HG03439 (cell line): Measurements from ENCODE around the gene YPEL1.

Experiments used
- ATAC-seq: cut with Tn5 transposase; IDR thresholded peaks from one replicate; pipeline ENCODE4 v1.9.1; 2021; ENCODE audit warnings: mild to moderate bottlenecking, moderate library complexity; ENCODE audit not compliant: unreplicated experiment

Gene YPEL1

DNA sequence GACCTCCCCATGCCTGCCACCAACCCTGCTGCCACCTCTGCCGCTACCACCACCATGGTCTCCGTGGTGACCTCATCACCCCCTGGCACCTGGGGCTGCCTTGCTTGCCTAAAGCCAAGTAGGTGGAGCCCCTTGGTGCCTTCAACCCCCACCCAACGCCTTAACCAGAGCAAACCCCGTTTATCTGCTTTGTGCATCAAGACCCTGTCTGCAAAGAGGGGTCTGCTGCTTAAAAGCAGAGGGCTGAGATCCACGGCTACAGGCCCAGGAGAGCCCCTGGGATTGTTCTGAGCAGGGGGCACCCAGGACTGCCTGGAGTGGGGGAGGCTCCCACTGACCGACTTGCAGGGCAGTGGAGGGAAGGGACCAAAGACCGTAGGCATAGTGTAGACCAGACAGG lies 74.7 kb downstream of the YPEL1 start:
- ATAC-seq, result no peak

DNA sequence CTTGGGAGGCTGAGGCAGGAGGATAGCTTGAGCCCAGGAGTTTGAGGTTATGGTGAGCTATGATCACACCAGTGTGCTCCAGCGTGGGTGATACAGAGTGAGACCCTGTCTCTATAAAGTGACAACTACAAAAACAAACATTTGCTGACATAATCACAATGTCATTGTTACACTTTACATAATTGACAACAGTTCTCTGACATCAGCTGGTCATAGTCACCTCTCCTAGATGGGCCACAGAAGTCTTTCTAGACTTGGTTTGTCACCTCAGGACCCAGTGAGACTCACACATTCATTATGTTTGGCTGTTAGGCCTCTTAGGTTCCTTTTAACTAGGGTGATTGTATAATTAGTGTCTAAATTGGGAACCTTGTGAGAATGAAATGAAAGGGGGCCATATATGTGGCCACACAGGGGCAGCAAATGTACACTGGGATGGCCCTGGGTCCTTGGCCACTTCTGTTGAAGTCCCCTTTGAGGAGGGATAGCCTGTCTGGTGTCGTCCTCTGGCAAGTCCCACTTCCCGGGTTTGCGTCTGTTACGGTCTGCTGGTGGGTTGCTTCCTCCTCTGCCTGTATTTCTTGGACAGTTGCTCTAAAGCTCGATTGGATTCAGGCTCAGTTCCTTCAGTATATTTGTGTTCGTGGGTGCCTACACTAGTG lies 75.6 kb downstream of the YPEL1 start:
- no peak for ATAC-seq

GRCh38 chr22:21657360-21658032 lies 78.1 kb downstream of the YPEL1 start:
- peak; percentile 72 for ATAC-seq

- no peak for ATAC-seq
Measured at GRCh38 chr22:21657020-21657359, 78.6 kb downstream of the YPEL1 start.

GRCh38 chr22:21652547-21653545 lies 82.7 kb downstream of the YPEL1 start:
- no peak for ATAC-seq

GRCh38 chr22:21652010-21652546 lies 83.5 kb downstream of the YPEL1 start:
- no peak for ATAC-seq

DNA sequence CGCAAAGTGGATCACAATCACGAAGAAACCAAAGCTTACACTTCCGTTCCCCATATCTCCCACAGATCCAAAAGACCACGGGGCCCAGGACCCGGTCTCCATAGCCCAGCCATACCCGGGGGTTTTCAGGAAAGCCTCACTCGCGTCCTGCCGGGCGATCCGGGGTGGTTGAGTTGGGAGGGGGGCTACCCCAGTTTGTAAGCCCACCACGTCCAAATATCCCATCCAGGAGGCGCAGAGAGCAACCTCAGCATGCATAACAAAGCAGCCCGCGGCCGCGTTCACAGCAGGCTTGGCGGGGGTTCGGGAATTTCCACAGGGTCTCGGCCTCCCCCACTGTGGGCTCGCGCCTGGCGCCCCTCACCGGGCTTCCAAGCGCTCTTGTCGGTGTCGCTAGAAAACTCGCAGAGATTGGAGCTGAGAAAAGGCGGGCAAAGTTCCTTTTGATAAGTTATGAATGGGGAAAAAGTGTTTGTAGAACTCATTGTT lies 84.0 kb downstream of the YPEL1 start:
- ATAC-seq, result no peak

GRCh38 chr22:21650823-21651520 lies 84.6 kb downstream of the YPEL1 start:
- no peak for ATAC-seq

- no peak for ATAC-seq
Measured at GRCh38 chr22:21650280-21650679, 85.3 kb downstream of the YPEL1 start.
